M059J (cell line): ENCODE measurements around the gene RNPEP. TPM values are rescaled to one million over a fixed set of nuclear protein-coding genes. Genes with fewer than 3 reads are reported as not detected.
A peak's percentile ranks its signal among the peaks of the same experiment; 100 is the strongest.

Experiments used
- DNase-seq: peaks from one replicate; pipeline ENCODE4 v3.0.0-alpha.2; 2012; ENCODE audit warnings: low read depth
- total RNA-seq: library from RNA; depleted of rRNA; stranded (reverse); fragments of >200 nt; shearing (Covaris generic); gene quantifications from 2 replicates; pipeline ENCODE4 v1.2.3, GENCODE V29; 2014

The RNPEP gene
- total RNA-seq, 1 experiment from 2014 or later: 119 TPM

- DNase-seq: peak; percentile 55
Observed at GRCh38 chr1:202010180-202011015, 27.9 kb downstream of the RNPEP start, which contains the start of gene ELF3. Gene ELF3, plus strand, starts transcription at chr1:202010587. Its CDS starts 550 bp downstream, at chr1:202011137.

DNA sequence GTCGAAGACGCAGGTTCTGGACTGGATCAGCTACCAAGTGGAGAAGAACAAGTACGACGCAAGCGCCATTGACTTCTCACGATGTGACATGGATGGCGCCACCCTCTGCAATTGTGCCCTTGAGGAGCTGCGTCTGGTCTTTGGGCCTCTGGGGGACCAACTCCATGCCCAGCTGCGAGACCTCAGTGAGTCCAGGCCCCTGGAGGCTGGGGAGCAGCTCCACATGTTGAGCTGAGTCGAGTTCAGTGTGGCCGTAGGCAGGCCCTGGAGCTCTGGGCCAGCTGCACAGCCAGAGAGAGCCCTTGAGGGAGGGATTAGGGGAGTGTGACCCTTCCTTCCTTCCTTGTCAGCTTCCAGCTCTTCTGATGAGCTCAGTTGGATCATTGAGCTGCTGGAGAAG lies 29.5 kb downstream of the RNPEP start:
- no peak for DNase-seq

GRCh38 chr1:202012544-202013478 lies 30.4 kb downstream of the RNPEP start:
- DNase-seq: no peak

GRCh38 chr1:202013603-202014002 lies 31.2 kb downstream of the RNPEP start:
- DNase-seq: no peak

DNA sequence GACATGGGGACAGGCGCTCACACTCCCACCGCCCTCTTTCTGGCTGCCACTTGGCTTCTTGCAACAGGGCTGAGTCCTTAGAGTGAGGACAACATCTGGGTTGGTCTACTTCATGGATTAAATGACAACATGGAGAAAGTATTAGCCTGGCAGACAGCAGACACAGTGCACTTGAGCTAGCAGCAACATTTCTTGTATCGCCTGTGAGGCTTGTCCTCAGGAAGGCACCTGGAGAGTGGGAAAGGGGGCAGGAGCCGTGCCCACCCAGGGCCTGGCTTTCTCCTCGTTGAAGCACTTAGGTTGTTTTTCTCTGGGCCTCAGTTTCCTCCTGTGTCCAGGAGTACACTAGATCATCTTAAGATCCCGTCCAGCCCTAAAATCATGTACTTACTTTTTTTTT lies 31.6 kb downstream of the RNPEP start:
- no peak for DNase-seq

- no peak for DNase-seq
Observed at GRCh38 chr1:202014915-202015661, 32.6 kb downstream of the RNPEP start.

DNA sequence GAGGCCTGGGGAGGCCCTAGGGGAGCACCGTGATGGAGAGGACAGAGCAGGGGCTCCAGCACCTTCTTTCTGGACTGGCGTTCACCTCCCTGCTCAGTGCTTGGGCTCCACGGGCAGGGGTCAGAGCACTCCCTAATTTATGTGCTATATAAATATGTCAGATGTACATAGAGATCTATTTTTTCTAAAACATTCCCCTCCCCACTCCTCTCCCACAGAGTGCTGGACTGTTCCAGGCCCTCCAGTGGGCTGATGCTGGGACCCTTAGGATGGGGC lies 33.2 kb downstream of the RNPEP start:
- no peak for DNase-seq

GRCh38 chr1:202016022-202016810 lies 33.8 kb downstream of the RNPEP start:
- DNase-seq: peak; percentile 30

GRCh38 chr1:202016811-202017748 lies 34.6 kb downstream of the RNPEP start:
- DNase-seq: no peak

DNA sequence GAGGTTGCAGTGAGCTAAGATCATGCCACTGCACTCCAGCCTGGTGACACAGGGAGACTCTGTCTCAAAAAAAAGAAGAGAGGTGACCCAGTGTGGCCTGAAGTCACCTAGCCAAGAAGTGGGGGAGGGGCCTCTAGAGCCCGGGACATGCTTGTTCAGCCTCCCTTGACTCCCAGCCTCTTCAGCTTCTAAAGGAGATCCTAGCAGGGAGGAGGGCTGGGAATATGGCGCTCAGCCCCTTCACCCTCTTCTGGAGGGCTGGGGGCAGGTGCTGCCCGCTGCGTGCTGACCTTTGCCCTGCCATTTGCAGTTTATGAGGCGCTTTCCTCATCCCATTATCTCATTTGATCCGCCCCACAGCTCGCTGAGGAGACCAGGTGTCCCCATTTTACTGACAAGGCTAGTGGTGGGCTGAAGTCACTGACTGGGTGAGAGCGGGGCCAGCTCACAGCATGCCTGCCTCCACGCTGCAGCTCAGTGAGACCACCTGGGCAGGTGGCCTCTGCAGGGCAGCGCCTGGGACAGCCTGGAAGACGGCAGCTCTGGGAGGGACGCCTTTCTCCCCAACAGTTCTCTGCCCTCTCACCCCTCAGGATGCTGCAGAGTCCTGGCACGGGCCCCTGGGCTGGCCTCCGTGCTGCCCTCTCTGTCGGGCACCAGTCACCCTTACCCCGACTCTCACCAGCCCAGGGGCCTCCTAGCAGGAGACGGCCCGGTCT lies 35.5 kb downstream of the RNPEP start:
- no peak for DNase-seq

GRCh38 chr1:202018468-202019234 lies 36.2 kb downstream of the RNPEP start:
- peak; percentile 74 for DNase-seq

DNA sequence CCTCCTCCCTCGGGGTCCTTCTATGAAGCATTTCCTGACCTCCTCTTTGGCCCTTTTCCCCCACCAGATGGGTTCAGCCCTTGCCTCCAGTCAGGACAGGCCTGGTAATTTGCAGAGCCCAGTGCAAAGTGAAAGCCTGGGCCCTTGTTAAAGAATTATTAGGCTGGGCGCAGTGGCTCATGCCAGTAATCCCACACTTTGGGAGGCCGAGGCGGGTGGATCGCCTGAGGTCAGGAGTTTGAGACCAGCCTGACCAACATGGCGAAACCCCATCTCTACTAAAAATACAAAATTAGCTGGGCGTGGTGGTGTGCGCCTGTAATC lies 36.7 kb downstream of the RNPEP start:
- peak; percentile 39 for DNase-seq

DNA sequence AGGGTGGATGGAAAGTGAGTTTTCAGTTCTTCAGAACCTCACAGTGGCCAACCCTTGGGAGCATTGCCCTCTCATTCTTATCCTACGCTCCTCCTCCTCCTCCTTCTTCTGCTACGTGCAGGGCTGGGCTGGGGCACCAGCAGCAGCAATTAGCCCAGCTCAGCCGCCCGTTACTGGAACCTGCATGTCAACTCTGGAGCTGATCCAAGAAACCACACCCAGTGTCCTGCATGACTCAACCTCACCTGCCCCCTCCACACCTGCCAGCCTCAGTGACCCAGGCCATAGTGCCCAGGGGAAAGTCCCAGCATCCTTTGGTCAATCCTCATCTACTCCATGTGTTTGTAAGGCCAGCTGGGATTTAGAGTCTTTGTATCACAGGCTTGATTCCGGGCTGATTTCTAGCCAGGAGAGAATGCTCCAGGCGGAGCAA lies 40.6 kb downstream of the RNPEP start:
- peak; percentile 38 for DNase-seq

DNA sequence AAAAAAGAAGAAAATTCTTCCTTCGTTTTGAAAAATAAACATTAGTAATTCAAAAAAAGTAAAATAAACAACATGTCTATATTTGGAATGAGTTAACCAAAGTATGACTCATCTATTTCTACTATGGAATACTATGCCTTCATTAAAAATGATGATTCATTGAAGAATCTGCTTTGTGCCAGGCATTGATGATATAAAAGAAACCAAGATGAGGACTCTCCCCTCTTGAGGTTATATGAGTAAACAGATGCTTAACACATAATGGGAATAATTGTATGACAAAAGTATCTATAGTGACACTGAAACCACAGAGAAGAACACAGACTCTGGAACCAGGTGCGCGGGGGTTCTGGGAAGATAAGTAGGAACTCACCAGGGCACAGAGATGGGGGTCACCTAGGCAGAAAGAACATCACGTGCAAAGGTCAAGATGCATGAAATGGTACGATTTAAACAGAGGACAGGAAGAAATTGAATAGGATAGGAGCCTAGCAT lies 46.8 kb downstream of the RNPEP start:
- peak; percentile 92 for DNase-seq

DNA sequence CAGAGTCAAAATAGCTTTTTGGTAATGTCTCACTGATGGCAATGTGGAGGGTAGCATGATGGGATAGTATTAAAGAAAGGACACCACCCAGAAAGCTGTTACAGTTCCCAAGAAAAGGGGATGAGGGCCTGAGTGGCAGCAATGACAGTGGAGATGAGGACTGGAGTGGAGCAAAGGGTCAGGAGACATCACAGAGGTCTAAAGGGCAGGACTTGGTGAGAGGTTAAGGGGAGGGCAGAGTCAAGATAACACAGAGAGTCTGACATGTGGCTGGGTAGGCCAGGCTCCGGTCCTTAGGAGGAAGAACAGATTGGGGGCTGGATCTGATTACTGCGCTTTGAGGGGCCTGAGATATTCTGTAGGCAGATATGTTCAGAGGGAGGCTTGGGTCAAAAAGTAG lies 47.3 kb downstream of the RNPEP start:
- DNase-seq: no peak

DNA sequence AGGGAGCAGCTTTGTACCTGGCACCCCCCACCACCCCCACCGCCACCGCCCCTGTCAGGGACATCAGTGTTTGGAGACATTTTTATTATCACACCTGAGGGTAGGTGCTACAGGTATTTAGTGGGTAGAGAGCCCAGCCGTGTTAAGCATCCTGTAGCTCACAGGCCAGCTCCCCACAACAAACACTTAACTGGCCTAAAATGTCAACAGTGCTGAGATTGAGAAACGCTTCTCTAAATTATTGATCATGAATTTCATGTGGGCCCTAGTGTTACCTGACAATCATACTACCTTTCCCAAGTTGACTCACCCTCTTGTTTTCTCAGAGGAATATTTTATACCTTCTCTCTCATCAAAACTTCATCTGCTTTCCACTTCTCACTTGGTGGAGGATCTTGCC lies 49.3 kb downstream of the RNPEP start:
- DNase-seq: no peak

DNA sequence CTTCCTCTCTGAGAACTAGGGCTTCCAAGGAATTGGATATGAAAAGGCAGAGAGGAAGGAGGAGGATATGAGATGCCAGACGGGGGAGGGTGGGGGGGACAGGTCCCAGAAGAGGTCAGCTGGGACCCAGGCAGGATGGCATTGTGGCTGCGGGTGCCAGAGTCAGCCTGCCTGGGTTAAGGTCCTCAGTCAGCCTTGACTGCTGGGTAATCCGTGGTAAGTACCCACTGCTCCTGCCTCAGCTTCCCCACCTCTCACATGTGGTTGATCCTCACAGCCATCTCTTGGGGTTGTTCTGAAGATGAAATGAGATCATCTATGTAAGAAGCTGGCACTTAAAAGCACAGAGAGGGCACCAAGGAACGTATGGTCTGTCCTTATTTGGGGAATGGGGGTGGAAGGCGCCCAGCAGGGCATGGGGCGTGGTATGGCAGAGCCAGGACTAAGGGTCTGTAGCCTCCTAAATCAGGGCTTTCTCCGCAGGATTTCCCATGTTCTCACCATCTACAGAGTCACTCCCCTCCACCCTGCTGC lies 51.8 kb downstream of the RNPEP start:
- DNase-seq: no peak
